SIG-M5 treated with dmso at 0.1 percent for 504 hours (cell line): ENCODE measurements around the gene OIP5.
"Not testable (repeated sequence)": the region's sequence is repeated elsewhere in the genome, so short reads cannot be mapped to it uniquely, and the experiment has no call there.

Source experiments
- DNase-seq: peaks from one replicate; lab custom pipeline; 2025; ENCODE audit not compliant: unreplicated experiment; lab: John Stamatoyannopoulos, UW

Gene OIP5

DNA sequence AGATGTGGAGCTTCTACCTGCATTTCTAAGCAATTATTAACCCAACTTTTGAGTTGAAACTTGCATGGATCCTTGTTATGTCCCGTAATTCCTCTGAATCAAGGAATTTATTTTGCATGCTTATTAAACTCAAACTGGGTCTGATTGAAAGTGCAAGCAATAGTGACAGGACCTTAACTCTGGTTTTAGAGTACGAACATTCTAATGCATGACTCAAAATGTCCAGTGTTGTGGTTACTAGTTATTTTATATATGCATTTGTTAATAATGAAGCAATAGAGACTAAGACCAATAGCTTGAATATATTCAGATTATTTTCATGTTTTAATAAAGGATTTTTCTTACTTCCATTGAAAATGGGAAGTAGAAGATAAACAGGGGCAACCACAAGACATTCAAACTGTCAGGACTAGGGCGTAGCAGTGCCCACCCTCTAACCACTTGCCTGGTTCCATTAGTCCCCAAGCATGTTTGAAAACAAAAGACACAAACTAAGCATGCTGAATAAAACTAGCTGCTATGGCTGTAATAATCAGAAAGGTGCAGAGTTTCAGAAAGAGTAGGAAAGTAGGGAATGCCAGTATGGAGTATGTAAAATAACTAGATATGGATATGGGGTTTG, 28.1 kb downstream of the OIP5 start:
- DNase-seq: no peak

DNA sequence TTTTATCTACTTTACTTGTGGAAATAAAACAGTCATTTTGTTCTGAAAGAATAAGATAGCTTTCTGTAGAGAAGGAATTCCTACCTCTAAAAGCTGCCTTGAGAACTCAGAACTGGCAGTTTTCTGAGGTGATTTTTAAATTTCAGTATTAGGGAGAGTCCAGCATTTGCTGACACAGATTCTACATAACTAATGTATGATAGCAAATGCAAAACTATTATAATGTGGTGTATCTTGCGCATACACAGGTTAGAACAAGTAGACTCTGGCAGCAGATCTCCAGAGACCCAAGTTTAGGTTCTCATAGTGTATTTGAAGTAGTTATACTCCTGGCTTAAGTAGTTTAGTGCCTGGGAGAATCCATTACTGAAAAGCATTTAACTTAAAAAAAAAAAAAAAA, 30.8 kb downstream of the OIP5 start:
- no peak for DNase-seq

DNA sequence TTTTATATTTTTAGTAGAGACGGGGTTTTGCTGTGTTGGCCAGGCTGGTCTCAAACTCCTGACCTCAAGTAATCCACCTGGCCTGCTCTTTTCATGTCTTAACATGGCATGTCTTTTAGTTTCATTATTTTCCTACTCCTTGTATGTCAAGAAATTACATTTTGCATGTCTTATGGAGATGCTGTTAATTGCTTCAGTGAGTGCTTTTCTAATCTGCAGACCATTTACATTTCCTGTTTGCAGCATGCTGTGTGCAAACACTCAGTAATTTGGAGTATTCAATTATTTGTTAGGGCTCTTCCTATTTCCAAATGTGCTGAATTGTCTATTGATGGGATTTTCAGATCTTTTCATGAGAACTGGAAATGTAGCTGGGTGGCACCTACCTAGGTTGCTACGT, 31.3 kb downstream of the OIP5 start:
- DNase-seq: not testable (repeated sequence)

DNA sequence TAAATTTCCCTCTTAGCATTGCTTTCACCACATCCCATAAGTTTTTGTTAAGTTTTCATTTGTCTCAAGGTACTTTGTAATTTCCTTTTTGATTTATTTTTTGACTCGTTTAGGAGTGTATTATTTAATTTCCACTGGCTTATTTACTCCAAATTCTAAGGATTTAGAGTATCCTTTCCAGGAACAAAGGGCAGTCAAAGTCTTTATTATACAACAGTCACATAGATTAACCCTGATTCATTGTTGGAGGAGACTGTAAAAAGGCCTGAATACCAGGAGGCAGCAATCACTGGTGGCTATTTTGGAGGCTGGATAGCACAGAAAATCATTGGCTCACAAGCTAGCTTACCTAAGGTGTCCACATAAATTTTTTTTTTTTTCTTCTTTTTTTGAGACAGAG, 39.9 kb downstream of the OIP5 start:
- DNase-seq: no peak

DNA sequence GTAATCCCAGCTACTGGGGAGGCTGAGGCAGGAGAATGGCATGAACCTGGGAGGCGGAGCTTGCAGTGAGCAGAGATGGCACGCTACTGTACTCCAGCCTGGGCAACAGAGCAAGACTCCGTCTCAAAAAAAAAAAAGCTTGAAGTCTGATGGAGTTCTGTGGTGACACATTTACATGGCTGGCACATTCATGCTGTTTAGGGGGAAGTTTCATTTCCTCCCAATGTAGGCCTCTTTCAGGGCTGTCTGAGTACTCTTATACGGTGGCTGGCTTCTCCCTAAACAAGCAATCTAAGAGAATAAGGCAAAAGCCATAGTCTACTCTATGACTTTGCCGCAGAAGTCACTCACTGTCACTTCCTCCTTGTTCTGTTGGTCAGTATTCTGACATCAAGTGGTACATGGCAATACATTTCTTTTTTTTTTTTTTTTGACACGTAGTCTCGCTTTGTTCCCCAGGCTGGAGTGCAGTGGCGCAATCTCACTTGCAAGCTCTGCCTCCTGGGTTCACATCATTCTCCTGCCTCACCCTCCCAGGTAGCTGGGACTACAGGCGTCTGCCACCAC, 41.2 kb downstream of the OIP5 start:
- DNase-seq: peak; percentile 93

DNA sequence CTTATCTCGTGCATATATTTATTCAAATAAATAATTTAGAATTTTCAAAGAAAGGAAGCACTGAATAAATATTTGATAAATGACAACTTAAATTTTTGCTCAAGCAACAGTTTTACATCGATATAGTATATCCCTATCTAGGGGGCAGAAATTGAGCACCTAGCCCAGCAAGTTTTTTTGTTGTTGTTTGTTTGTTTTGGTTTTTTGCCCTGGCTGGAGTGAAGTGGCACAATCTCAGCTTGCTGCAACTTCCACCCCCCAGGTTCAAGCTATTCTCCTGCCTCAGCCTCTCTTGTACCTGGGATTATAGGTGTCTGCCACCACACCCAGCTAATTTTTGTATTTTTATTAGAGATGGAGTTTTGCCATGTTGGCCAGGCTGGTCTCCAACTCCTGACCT, 42.4 kb downstream of the OIP5 start:
- DNase-seq: no peak

DNA sequence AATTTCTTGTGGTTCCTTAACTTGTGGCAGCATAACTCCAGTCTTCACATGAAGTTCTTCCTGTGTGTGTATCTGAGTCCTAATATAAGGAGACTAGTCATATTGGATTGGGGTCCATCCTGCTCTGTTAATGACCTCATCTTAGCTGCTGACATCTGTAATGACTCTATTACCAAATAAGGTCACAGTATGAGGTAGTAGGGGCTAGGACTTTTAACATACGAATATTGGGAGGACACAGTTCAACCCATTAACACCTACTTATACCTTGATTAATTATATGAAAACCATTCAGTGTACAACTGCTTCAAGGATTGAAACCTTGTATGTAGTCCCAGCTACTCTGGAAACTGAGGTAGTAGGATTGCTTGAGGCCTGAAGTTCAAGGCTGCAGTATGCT, 43.9 kb downstream of the OIP5 start:
- no peak for DNase-seq

DNA sequence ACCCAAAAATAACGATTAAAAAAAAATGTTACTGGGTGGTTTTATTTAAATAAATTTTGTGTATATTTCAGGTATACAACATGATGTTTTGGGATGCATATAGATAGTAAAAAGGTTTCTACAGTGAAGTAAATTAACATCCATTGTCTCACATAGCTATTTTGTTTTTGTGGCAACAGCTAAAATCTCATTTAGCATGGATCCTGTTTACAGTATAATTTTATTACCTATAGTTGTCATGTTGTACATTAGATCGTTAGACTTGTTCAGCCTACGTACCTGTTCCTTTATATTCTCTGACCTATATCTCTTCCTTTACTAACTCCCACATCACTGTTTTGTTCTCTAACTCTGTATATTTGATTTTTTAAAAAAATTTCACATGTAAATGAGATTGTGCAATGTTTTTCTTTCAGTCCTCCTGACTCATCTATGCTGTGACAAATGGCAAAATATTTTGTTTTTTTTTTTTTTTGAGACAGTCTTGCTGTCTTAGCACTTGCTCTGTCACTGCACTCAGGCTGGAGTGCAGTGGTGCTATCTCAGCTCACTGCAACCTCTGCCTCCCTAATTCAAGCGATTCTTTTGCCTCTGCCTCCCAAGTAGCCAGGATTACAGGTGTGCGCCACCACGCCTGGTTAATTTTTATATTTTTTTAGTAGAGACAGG, 45.6 kb downstream of the OIP5 start:
- DNase-seq: peak; percentile 43

DNA sequence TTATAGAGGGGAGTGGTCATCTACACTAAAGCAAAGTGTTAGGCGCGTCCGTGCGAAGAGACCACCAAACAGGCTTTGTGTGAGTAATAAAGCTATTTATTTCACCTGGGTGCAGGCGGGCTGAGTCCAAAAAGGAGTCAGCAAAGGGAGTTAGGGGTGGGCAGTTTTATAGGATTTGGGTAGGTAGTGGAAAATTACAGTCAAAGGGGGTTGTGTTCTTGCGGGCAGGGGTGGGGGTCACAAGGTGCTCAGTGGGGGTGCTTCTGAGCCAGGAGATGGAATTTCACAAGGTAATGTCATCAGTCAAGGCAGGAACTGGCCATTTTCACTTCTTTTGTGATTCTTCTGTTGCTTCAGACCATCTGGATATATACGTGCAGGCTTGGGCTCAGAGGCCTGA, 47.1 kb downstream of the OIP5 start:
- no peak for DNase-seq

DNA sequence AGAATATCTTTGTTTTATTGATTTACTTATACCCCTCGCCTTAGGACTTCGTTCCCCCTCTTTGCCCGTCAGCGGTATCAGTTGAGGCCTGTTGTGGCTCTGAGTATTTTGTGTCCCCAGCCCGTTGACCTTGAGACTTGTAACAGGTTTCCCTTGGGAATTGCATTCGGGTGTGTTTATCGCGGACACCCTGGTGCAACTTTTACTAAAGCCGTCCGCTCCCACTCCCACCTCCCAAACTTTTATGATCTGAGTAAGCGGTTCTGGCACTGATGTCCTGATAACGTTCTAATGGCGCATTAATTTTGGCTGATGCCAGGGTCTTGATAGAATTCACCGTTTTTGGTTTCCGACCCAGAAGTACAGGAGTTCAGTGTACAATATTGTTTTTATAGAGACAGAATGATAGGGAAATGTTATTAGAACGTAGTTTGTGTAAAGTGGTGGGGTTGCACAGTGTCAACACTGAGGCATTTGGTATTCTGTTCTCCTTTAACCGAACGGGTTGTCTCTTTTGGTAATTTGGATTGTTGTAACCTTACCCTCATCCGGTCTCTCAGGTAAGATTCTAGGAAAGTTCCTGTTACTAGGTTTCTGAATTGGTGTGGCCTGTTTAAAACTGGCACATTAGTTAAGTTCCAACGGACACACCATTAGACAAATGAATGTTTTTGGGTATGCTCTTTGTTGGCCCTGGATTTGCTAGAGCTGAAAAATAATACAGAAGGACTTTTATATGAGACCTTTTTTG, 47.8 kb downstream of the OIP5 start:
- DNase-seq: no peak

DNA sequence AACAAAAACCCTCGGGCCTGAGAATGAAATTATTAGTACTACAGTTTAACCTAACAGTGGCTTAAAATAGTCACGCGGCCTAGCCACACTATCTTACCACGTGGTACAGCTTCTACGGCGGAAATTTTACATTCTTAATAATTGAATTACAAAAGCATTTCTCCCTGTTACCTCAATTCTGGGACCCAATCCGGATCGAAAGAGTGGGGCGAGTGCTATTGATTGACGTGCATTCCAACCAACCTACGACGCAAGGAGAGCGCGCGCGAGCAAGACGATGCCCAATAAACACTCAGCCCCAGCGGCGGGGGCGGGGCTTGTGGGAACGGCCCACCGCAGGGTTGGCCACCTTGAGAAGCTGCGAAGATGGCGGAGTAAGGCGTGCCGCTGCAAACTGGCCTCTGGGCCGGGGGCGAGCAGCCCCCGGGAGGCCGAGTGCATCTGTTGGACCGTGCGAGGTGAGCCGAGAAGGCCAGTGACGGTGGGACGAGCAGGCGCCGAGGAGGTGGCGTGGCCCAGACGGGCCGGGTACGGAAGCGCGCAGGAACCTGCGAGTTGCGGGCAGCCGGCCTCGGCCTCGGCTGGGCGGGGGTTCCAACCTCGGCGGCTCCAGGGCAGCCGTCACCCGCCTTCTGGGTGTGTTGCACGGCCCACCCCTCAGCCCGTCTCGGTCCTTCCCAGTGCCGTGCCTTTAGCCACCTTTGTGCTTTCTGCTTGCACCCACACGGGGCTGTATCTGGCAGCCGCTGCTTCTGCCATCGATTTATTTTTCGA, 48.6 kb downstream of the OIP5 start:
- DNase-seq: peak; percentile 98

DNA sequence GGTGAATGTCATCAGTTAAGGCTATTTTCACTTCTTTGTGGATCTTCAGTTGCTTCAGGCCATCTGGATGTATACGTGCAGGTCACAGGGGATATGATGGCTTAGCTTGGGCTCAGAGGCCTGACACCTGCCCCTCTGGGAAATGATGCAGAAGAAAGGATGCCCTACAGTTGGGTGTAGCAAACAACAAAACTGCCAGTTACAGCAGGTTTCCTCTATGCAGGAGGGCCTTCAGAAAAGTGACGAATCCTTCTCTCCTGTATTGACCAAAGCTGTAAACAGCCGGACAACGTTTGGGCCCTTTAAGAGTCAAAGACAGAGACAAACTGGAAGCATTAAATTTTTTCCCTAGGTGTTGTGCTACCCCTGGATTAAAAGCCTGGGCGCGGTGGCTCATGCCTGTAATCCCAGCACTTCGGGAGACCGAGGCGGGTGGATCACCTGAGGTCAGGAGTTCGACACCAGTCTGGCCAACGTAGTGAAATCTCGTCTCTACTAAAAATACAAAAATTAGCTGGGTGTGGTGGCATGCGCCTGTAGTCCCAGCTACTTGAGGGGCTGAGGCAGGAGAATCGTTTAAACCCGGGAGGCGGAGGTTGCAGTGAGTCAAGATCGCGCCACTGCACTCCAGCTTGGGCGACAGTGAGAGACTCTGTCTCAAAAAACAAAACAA, 49.3 kb downstream of the OIP5 start:
- DNase-seq: not testable (repeated sequence)

DNA sequence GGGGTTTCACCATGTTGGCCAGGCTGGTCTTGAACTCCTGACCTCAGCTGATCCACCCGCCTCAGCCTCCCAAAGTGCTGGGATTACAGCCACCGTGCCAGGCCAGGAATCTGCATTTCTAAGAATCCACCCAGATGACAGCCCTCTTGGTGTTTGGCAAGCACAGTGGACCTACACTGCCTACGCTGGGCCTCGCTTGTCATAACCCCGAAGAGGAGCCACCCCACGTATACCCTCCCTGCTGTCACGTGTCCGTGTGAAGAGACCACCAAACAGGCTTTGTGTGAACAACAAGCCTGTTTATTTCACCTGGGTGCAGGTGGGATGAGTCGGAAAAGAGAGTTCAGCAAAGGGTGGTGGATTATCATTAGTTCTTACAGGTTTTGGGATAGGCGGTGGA, 50.0 kb downstream of the OIP5 start:
- not testable (repeated sequence) for DNase-seq

DNA sequence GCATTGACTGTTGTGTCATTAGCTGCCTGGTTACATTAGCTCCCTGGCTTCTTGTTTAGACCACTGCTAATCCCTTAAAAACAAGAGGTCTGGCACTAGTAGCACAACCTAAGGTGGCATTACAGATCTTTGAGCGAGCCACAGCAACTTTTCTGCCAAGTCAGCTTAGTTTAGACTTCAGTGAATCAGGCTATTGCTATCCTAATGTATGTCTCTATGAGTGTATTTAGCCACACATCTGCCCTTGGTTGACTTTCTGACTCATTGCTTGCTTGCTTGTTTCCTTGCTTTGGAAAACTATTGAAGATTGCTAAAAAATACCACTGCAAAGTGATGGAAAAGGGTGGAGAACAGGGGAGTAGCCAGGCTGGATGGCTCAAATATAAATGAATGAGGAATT, 51.2 kb downstream of the OIP5 start:
- no peak for DNase-seq

DNA sequence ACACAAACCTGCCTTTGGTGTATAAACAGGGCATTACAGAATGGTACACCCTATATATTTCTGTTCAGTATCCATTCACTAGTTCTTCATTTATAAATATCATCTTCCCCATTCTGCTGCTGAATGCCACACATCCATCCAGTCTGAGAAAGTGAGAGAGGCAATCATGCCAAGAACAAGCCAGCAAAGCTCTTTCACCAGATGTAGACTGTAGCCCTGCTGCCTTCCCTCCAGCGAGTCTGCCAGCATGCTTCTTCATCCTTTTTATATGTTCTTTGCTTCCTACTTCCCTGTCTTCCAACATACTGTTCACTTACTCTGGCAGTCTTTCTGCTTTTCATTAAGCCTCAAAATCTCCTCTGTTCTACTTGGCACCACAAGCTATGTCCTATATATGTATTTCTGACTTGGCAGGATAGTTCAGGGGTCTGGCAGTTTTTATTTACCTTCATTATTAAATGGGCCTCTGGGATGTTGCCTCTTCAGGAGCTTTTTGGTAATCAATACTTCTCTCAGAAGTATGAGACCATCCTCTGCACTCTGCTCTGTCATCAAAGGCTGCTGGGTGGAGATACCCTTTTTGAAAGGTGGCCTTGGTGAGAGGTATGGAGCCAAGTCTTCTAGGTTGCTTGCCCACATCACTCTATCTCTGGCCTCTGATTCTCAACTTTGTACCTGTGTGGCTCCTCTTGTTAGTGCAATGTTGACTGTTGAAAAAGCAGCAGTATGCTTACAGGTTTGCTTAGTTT, 52.7 kb downstream of the OIP5 start:
- DNase-seq: no peak

DNA sequence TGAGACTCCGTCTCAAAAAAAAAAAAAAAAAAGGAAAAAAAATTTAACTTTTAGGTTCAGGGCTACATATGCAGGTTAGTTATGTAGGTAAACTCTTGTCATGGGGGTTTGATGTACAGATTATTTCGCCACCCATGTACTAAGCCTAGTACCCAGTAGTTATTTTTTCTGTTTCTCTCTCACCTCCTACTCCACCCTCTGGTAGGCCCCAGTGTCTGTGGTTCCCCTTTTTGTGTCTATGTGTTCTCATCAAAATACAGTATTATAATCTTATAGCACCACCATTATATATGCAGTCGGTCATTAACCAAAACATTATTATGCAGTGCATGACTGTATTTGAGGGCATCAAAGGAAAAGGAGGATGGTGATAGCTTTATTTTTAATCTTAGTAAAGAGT, 54.1 kb downstream of the OIP5 start:
- peak; percentile 55 for DNase-seq

DNA sequence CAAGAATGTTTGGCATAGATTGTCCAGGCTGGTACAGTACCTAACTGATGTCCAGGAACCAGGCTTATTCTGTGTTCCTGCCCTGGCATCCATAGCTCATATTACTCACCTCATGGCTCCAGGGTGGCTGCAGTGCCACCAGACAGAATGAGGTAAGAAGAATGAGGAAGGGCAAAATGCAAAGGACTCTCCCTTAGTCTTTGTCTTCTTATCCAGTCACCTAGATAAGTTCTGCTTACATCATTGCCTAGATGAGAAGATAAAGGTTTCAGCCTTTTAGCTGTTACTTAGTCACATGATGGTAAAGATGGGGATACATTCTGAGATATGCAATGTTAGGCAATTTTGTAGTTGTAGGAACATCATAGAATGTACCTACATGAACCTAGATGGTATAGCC, 55.6 kb downstream of the OIP5 start:
- peak; percentile 31 for DNase-seq

DNA sequence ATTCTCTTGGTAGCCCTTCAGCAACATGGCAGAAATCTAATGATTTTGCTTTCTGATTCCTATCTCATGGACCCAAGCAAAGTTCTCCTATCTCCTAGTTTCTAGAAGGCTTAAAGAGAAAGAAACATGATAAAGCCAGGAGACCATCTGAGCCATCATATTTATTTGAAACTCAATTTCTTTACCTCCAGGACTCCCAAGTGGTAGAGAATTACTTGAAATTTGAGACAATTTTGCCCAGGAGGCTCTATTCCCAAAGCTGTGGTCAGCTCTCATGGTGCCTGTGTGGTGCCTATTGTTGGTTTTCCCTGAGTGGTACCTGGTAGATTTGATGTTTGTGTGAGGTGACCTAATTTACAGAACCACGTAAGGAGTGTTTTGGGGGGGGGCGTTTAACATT, 62.5 kb downstream of the OIP5 start:
- DNase-seq: no peak

DNA sequence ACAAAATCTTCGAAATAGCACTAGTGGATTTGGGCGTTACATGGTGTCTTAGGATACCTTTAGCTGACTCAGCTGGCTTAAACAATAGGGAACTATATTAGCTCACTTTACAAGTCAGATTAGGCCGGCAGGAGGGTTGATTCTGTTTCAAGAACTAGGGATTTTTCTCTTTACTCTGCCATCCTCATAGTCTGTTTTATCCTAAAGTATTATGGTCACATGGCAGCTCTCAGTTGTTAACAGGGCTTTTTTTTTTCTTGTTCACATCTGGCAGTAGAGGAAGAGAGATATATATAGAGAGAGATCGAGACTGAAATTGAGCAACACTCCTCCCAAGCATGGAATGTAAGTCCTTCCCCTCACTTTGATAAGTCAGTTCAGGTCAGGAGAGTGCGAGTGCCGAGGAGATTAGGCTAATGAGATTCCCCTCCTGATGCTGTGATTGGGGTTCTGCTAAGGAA, 68.5 kb downstream of the OIP5 start:
- DNase-seq: peak; percentile 68

DNA sequence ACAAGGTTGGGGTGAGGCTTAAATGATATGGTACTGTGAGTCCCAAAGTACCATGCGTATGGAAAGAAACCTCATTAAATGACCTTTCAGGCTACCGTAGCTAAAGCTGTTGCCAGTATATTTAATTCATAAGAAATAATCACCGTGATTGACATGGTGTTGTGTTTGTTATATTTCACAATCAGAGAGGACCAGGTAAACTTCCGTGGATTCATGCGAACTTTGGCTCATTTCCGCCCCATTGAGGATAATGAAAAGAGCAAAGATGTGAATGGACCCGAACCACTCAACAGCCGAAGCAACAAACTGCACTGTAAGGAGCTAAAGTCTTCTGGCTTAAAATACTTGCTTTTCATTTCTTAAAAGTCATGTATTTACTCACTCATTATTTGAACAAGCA, 69.8 kb downstream of the OIP5 start:
- DNase-seq: no peak
